Uterus (tissue), 2 donors: ENCODE results near the gene CDC42SE1.

Source experiments
- CTCF ChIP-seq, 4 experiments: fragments of 200-600 bp in 2 of 4; fragments of 450-650 bp in 2 of 4; sonication (generic) in 2 of 4; IDR thresholded peaks; one replicate each; pipeline ENCODE4 v1.5.1; 2016 to 2019; ENCODE audit warnings: antibody characterized with exemption in 4 of 4, mild to moderate bottlenecking in 2 of 4, moderate library complexity in 1 of 4
- POLR2A ChIP-seq, 2 donors: fragments of 450-650 bp; IDR thresholded peaks; one replicate each; pipeline ENCODE4 v1.6.1; 2016; ENCODE audit warnings: antibody characterized with exemption in 2 of 2, mild to moderate bottlenecking in 1 of 2, moderate library complexity in 1 of 2

- no peak for TF ChIP-seq POLR2A (IDR thresholded peaks at IDR 0.05)
- no peak for TF ChIP-seq CTCF (IDR thresholded peaks at IDR 0.05)
Measured at GRCh38 chr1:151061704-151062103, 2.3 kb upstream of the CDC42SE1 start.
